ENCODE results near the gene PSTK.

- no peak for TF ChIP-seq CTCF (IDR thresholded peaks at IDR 0.05; ENCODE audit: insufficient read depth, low read length, poor library complexity, severe bottlenecking)
- TF ChIP-seq EZH2phosphoT487 (conservative IDR thresholded peaks at IDR 0.05; ENCODE audit: low read length): no peak
Measured at GRCh38 chr10:123018531-123018930, 38.3 kb downstream of the PSTK start.
